ENCODE data around the gene LEMD2. TPM values are rescaled to one million over a fixed set of nuclear protein-coding genes. Genes with fewer than 3 reads are reported as not detected.
A peak's percentile ranks its signal among the peaks of the same experiment; 100 is the strongest.

The LEMD2 gene
- total and polyA plus RNA-seq, 11 donors, result 21.2 to 51.3 (median 25.9) TPM

GRCh38 chr6:33744001-33744848, 44.7 kb downstream of the LEMD2 start:
- TF ChIP-seq POLR2A (IDR thresholded peaks at IDR 0.05), result peak in 1 of 2 donors; percentile 18
- TF ChIP-seq, protein P1, sequence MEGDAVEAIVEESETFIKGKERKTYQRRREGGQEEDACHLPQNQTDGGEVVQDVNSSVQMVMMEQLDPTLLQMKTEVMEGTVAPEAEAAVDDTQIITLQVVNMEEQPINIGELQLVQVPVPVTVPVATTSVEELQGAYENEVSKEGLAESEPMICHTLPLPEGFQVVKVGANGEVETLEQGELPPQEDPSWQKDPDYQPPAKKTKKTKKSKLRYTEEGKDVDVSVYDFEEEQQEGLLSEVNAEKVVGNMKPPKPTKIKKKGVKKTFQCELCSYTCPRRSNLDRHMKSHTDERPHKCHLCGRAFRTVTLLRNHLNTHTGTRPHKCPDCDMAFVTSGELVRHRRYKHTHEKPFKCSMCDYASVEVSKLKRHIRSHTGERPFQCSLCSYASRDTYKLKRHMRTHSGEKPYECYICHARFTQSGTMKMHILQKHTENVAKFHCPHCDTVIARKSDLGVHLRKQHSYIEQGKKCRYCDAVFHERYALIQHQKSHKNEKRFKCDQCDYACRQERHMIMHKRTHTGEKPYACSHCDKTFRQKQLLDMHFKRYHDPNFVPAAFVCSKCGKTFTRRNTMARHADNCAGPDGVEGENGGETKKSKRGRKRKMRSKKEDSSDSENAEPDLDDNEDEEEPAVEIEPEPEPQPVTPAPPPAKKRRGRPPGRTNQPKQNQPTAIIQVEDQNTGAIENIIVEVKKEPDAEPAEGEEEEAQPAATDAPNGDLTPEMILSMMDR (IDR thresholded peaks at IDR 0.05), result peak; percentile 77 to 90 (median 86)
- WGBS, 4 donors, result 18 to 30% (median 24%) methylated on average over 11 of the region's 11 CpGs
- H3K27ac ChIP-seq, result peak overlapping the region; percentile 74 to 99 (median 92)
- H3K4me3 ChIP-seq, result peak overlapping the region in 11 of 12 donors; percentile 42 to 80 (median 57)
- no peaks in the 10 kb centered on the region for H3K9me3 ChIP-seq
- peaks cover 0 to 5% (median 0%) of the 10 kb centered on the region in 9 donors for H3K27me3 ChIP-seq
- H3K4me1 ChIP-seq, result peaks cover 0 to 68% (median 26%) of the 10 kb centered on the region in 12 donors
- intact Hi-C loops (cut with DNase I), result loop anchor here in 1 of 10 donors (1.0 to 5.0 kb wide), 3 partner anchors 18 to 157 kb away; partner anchors contain the start of gene UQCC2
- H3K36me3 ChIP-seq, result peaks cover 0 to 7% (median 0%) of the 10 kb centered on the region in 9 donors
- DNase-seq, result peak in 4 of 5 donors; percentile 59 to 72 (median 70)
- peak in 3 of 4 donors; percentile 6 to 34 (median 20) for ATAC-seq

DNA sequence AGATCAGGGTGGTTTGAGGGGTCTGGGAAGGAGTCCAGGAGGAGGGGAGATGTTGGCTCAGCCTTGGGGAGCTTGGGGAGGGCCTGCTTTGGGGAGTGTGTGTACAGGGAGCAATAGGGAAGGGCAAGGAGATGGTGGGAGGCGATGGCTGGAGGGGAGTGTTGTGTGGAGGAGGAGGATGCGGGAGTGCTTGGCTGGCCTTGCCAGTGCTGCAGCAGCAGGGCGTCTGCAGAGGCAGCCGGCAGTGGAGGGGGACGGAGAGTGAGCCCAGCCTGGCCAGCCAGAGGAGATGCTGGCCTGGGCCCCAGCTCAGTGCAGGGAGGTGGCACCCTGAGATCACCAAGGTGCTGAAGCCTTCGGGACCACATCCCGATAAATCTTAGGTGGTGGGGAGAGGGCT, 46.1 kb downstream of the LEMD2 start:
- peak in 1 of 4 donors; percentile 7 for ATAC-seq
- H3K4me1 ChIP-seq, result peaks cover 0 to 82% (median 37%) of the 10 kb centered on the region in 12 donors
- TF ChIP-seq POLR2A (IDR thresholded peaks at IDR 0.05), result no peak
- TF ChIP-seq, protein P1 (IDR thresholded peaks at IDR 0.05), result no peak
- DNase-seq, result peak in 1 of 5 donors; percentile 53
- H3K27ac ChIP-seq, result peak overlapping the region in 10 of 12 donors; percentile 4 to 99 (median 90)
- peak overlapping the region in 1 of 12 donors; percentile 61 for H3K4me3 ChIP-seq
- 27 to 34% (median 34%) methylated on average over 7 of the region's 7 CpGs for WGBS, 4 donors
- peaks cover 0 to 5% (median 0%) of the 10 kb centered on the region in 9 donors for H3K27me3 ChIP-seq
- intact Hi-C loops (cut with DNase I), result loop anchor here in 1 of 10 donors (5.0 kb wide), 1 partner anchor 156 kb away; no protein-coding TSS in a partner anchor
- no peaks in the 10 kb centered on the region for H3K9me3 ChIP-seq
- H3K36me3 ChIP-seq, result peaks cover 0 to 7% (median 0%) of the 10 kb centered on the region in 9 donors

DNA sequence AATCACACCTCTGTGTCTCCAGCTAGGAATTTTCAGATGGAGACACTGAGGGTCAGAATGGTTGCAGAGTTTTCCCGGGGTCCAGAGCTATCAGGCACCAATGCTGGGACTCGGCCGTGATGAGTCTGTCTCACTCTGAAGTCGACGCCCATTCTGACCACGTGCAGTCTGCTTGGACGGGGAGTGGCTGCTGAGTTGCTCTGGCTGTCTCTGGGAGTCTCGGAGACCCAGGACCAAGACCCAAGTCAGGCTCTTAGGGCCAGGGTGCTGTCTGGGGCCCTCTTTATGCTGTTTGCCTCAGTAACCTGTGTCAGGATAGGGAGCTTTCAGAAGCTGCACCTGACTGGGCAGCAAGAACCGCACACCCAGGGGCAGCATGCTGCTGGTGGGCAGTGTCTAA, 46.8 kb downstream of the LEMD2 start:
- peak overlapping the region in 5 of 12 donors; percentile 1 to 99 (median 94) for H3K27ac ChIP-seq
- peaks cover 0 to 5% (median 0%) of the 10 kb centered on the region in 9 donors for H3K27me3 ChIP-seq
- WGBS, 4 donors, result 24 to 42% (median 37%) methylated on average over 9 of the region's 9 CpGs
- no peak for ATAC-seq
- H3K4me3 ChIP-seq, result no peak overlapping the region
- intact Hi-C loops (cut with DNase I), result loop anchor here in 1 of 10 donors (5.0 kb wide), 1 partner anchor 155 kb away; no protein-coding TSS in a partner anchor
- no peak for DNase-seq
- TF ChIP-seq, protein P1 (IDR thresholded peaks at IDR 0.05), result no peak
- no peak for TF ChIP-seq POLR2A (IDR thresholded peaks at IDR 0.05)
- peaks cover 0 to 83% (median 39%) of the 10 kb centered on the region in 12 donors for H3K4me1 ChIP-seq
- peaks cover 0 to 7% (median 0%) of the 10 kb centered on the region in 9 donors for H3K36me3 ChIP-seq
- H3K9me3 ChIP-seq, result no peaks in the 10 kb centered on the region

GRCh38 chr6:33740794-33741193, 48.1 kb downstream of the LEMD2 start:
- no peak overlapping the region for H3K4me3 ChIP-seq
- H3K27ac ChIP-seq, result peak overlapping the region; percentile 29 to 98 (median 80)
- H3K27me3 ChIP-seq, result peaks cover 0 to 5% (median 0%) of the 10 kb centered on the region in 9 donors
- H3K36me3 ChIP-seq, result peaks cover 0 to 8% (median 0%) of the 10 kb centered on the region in 9 donors
- DNase-seq, result no peak
- WGBS, 4 donors, result 33 to 50% (median 45%) methylated on average over 5 of the region's 5 CpGs
- TF ChIP-seq, protein P1 (IDR thresholded peaks at IDR 0.05), result no peak
- TF ChIP-seq POLR2A (IDR thresholded peaks at IDR 0.05), result no peak
- ATAC-seq, result no peak
- H3K9me3 ChIP-seq, result no peaks in the 10 kb centered on the region
- intact Hi-C loops (cut with DNase I), result loop anchor here in 1 of 10 donors (5.0 kb wide), 1 partner anchor 153 kb away; no protein-coding TSS in a partner anchor
- H3K4me1 ChIP-seq, result peaks cover 0 to 94% (median 44%) of the 10 kb centered on the region in 12 donors

Measured in heart left ventricle (tissue), 16 donors.